ENCODE data around the gene XRRA1.

The XRRA1 gene

GRCh38 chr11:74844865-74845264 lies 104.0 kb downstream of the XRRA1 start:
- H3K27ac ChIP-seq = no peak overlapping the region
- TF ChIP-seq ZFX (IDR thresholded peaks at IDR 0.05; ENCODE audit: borderline replicate concordance) (no peak), CTCF (IDR thresholded peaks at IDR 0.05) (no peak)

- no peak overlapping the region for H3K27ac ChIP-seq
- TF ChIP-seq CTCF (IDR thresholded peaks at IDR 0.05) = no peak
- TF ChIP-seq ZFX (IDR thresholded peaks at IDR 0.05; ENCODE audit: borderline replicate concordance) = no peak
Observed at GRCh38 chr11:74844072-74844471, 104.8 kb downstream of the XRRA1 start.

GRCh38 chr11:74842967-74843366 lies 105.9 kb downstream of the XRRA1 start:
- TF ChIP-seq ZFX (IDR thresholded peaks at IDR 0.05; ENCODE audit: borderline replicate concordance) (no peak), CTCF (IDR thresholded peaks at IDR 0.05) (no peak)
- H3K27ac ChIP-seq = no peak overlapping the region

GRCh38 chr11:74840486-74840885 lies 108.4 kb downstream of the XRRA1 start:
- H3K27ac ChIP-seq = no peak overlapping the region
- no peak for TF ChIP-seq ZFX (IDR thresholded peaks at IDR 0.05; ENCODE audit: borderline replicate concordance)

GRCh38 chr11:74839971-74840370 lies 108.9 kb downstream of the XRRA1 start:
- no peak overlapping the region for H3K27ac ChIP-seq
- no peak for TF ChIP-seq ZFX (IDR thresholded peaks at IDR 0.05; ENCODE audit: borderline replicate concordance)

- TF ChIP-seq ZFX (IDR thresholded peaks at IDR 0.05; ENCODE audit: borderline replicate concordance) (no peak), CTCF (IDR thresholded peaks at IDR 0.05) (no peak)
- H3K27ac ChIP-seq = no peak overlapping the region
Observed at GRCh38 chr11:74839446-74839845, 109.4 kb downstream of the XRRA1 start.

GRCh38 chr11:74838188-74838587 lies 110.7 kb downstream of the XRRA1 start:
- H3K27ac ChIP-seq = no peak overlapping the region
- TF ChIP-seq ZFX (IDR thresholded peaks at IDR 0.05; ENCODE audit: borderline replicate concordance) (no peak), CTCF (IDR thresholded peaks at IDR 0.05) (no peak)

- no peak for TF ChIP-seq CTCF (IDR thresholded peaks at IDR 0.05)
- TF ChIP-seq ZFX (IDR thresholded peaks at IDR 0.05; ENCODE audit: borderline replicate concordance) = no peak
- H3K27ac ChIP-seq = no peak overlapping the region
Observed at GRCh38 chr11:74837191-74837590, 111.7 kb downstream of the XRRA1 start.

All from 22Rv1 (cell line).